ENCODE results near the gene RPS19BP1. TPM values are rescaled to one million over a fixed set of nuclear protein-coding genes. Genes with fewer than 3 reads are reported as not detected.

RPS19BP1 gene
- polyA plus RNA-seq, result 100 to 1,000 TPM in 3 of 4 donors, 10 to 100 TPM in 1; 59.8 to 186 (median 181) TPM
- long read RNA-seq, donor 1, transcript RPS19BP1-203 (3 exons, 852 nt), result minor isoform, 7 of 82 reads
- long read RNA-seq, donor 1, transcript RPS19BP1-201 (4 exons, 927 nt), result major isoform, 70 of 82 reads
- long read RNA-seq, donor 1, partial matches to known transcripts, result 0 of 82 reads
- long read RNA-seq, donor 1, other reads (novel, unspliced or antisense), result 0 of 82 reads
- long read RNA-seq, donor 2, transcript RPS19BP1-201 (4 exons, 927 nt), result major isoform, 14 of 16 reads
- long read RNA-seq, donor 2, partial matches to known transcripts, result 0 of 16 reads
- long read RNA-seq, donor 2, other reads (novel, unspliced or antisense), result 0 of 16 reads
- long read RNA-seq, donor 3, transcript RPS19BP1-201 (4 exons, 927 nt), result major isoform, 28 of 36 reads
- long read RNA-seq, donor 3, partial matches to known transcripts, result 0 of 36 reads
- long read RNA-seq, donor 3, other reads (novel, unspliced or antisense), result 0 of 36 reads
- long read RNA-seq, donor 4, partial matches to known transcripts, result 0 of 1 reads
- long read RNA-seq, donor 4, other reads (novel, unspliced or antisense), result 0 of 1 reads
- long read RNA-seq, donor 5, transcript RPS19BP1-201 (4 exons, 927 nt), result major isoform, 8 of 11 reads
- long read RNA-seq, donor 5, partial matches to known transcripts, result 0 of 11 reads
- long read RNA-seq, donor 5, other reads (novel, unspliced or antisense), result 0 of 11 reads
- long read RNA-seq, donor 6, transcript RPS19BP1-201 (4 exons, 927 nt), result major isoform, 26 of 29 reads
- long read RNA-seq, donor 6, partial matches to known transcripts, result 0 of 29 reads
- long read RNA-seq, donor 6, other reads (novel, unspliced or antisense), result 0 of 29 reads
- long read RNA-seq, donor 7, transcript RPS19BP1-201 (4 exons, 927 nt), result major isoform, 55 of 62 reads
- long read RNA-seq, donor 7, transcript RPS19BP1-203 (3 exons, 852 nt), result minor isoform, 6 of 62 reads
- long read RNA-seq, donor 7, partial matches to known transcripts, result 0 of 62 reads
- long read RNA-seq, donor 7, other reads (novel, unspliced or antisense), result 0 of 62 reads
- long read RNA-seq, donor 8, transcript RPS19BP1-201 (4 exons, 927 nt), result major isoform, 11 of 11 reads
- long read RNA-seq, donor 8, partial matches to known transcripts, result 0 of 11 reads
- long read RNA-seq, donor 8, other reads (novel, unspliced or antisense), result 0 of 11 reads
- long read RNA-seq, donor 9, transcript RPS19BP1-201 (4 exons, 927 nt), result major isoform, 13 of 25 reads
- long read RNA-seq, donor 9, partial matches to known transcripts, result 10 of 25 reads
- long read RNA-seq, donor 9, other reads (novel, unspliced or antisense), result 0 of 25 reads
- long read RNA-seq, donor 10, transcript RPS19BP1-201 (4 exons, 927 nt), result major isoform, 31 of 38 reads
- long read RNA-seq, donor 10, transcript RPS19BP1-203 (3 exons, 852 nt), result minor isoform, 5 of 38 reads
- long read RNA-seq, donor 10, partial matches to known transcripts, result 0 of 38 reads
- long read RNA-seq, donor 10, other reads (novel, unspliced or antisense), result 0 of 38 reads

DNA sequence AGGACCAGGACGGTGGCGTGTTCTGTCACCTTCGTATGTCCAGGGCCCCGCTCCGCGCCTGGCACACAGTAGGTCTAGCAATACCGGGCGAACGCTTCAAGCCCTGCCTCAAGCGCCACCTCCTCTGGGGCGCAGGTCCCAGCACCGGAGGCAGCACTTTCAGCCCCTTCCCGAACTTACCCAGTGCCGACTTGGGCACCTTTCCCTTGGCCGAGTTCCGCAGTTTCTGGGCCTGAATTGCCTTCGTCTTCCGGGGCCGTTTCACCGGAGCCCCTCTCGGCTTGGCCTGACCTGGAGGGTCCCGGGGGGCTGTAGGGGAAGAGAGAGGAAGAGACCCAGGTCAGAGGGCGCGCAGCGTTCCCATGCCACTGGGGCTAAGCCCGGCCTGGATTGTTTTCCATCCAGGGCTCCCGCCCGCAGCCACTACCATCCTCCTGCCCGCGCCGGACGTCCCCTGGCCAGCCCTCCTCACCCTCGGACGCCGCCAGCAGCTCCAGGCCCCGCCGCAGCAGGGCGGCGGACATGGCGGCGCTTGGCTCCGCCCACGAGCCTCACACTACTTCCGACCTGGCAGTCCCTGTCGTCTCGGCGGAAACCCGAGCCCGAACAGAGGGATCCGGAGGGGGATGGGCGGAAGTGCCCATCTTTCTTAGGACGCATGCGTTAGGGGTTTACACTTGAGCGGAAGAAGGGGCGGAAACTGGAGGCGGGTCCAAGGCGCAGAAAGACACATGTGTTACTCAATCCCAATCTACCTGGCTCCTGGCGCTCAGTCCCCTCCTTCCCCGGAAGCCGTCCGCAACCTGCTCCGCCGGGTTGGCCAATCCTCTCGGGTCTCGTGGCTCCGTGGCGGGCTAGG, at the start of gene RPS19BP1:
RPS19BP1 (minus strand) TSS at position 534 of the 859 bp plus-strand sequence; CDS start at position 524, 10 bp downstream.
- Histone ChIP-seq H3K9me3 (ENCODE audit: control insufficient read depth in 2 of 2, insufficient read depth in 1 of 2, low read depth in 1 of 2, low read length in 1 of 2) (no peaks in the 10 kb centered on the region), H3K27ac (ENCODE audit: low read depth in 1 of 3, low read length in 2 of 3) (peak within 1 kb of the TSS; percentile 75 to 91 (median 87)), H3K4me1 (ENCODE audit: control insufficient read depth in 3 of 3, insufficient read depth in 2 of 3, low read depth in 1 of 3, low read length in 2 of 3) (peaks cover 2 to 42% (median 3%) of the 10 kb centered on the region in 3 donors), H3K36me3 (ENCODE audit: control insufficient read depth in 3 of 3, insufficient read depth in 2 of 3, low read depth in 1 of 3, low read length in 3 of 3) (peaks cover 0 to 39% (median 3%) of the 10 kb centered on the region in 3 donors), H3K27me3 (ENCODE audit: control insufficient read depth in 3 of 3, insufficient read depth in 3 of 3, low read length in 3 of 3) (no peaks in the 10 kb centered on the region), H3K4me3 (ENCODE audit: low read depth in 1 of 3, low read length in 3 of 3) (peak within 1 kb of the TSS; percentile 90 to 91 (median 90))
- DNase-seq (peak; percentile 100), FAIRE-seq (peak; percentile 5)
- WGBS, 3 donors, result 0 to 1% (median 0%) methylated on average over 56 to 67 of the region's 67 CpGs

DNA sequence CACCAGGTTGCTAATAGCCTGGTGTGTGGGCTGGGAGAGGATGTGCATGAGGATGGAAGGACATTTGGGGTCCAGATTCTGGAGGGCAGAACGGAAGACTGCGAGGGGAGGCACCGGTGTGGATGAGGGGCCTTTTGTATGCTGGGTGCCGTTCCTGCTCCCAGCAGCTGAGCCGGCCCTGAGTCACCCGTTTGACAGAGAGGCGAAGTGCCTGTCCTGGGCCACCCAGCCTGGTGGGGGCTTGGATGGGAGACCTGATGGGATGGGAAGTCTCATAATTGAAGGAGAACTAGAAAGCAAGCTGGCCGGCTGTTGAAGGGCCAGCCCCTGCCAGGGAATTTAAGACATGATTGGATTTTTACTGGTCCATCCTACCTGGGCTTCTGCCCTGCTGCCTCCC, 48.8 kb upstream of the RPS19BP1 start:
- H3K36me3 ChIP-seq (ENCODE audit: control insufficient read depth in 3 of 3, insufficient read depth in 2 of 3, low read depth in 1 of 3, low read length in 3 of 3), result no peaks in the 10 kb centered on the region
- H3K4me3 ChIP-seq (ENCODE audit: low read depth in 1 of 3, low read length in 3 of 3), result no peak overlapping the region
- H3K27ac ChIP-seq (ENCODE audit: low read depth in 1 of 3, low read length in 2 of 3), result no peak overlapping the region
- H3K4me1 ChIP-seq (ENCODE audit: control insufficient read depth in 3 of 3, insufficient read depth in 2 of 3, low read depth in 1 of 3, low read length in 2 of 3), result no peaks in the 10 kb centered on the region
- 84 to 91% (median 89%) methylated on average over 8 of the region's 8 CpGs for WGBS, 3 donors
- DNase-seq, result no peak
- no peaks in the 10 kb centered on the region for H3K9me3 ChIP-seq (ENCODE audit: control insufficient read depth in 2 of 2, insufficient read depth in 1 of 2, low read depth in 1 of 2, low read length in 1 of 2)
- peaks cover 0 to 22% (median 7%) of the 10 kb centered on the region in 3 donors for H3K27me3 ChIP-seq (ENCODE audit: control insufficient read depth in 3 of 3, insufficient read depth in 3 of 3, low read length in 3 of 3)
- no peak for FAIRE-seq

GRCh38 chr22:39580795-39581194, 48.2 kb upstream of the RPS19BP1 start:
- H3K36me3 ChIP-seq (ENCODE audit: control insufficient read depth in 3 of 3, insufficient read depth in 2 of 3, low read depth in 1 of 3, low read length in 3 of 3), result no peaks in the 10 kb centered on the region
- WGBS, 3 donors, result 87 to 93% (median 92%) methylated on average over 6 of the region's 6 CpGs
- peaks cover 0 to 22% (median 7%) of the 10 kb centered on the region in 3 donors for H3K27me3 ChIP-seq (ENCODE audit: control insufficient read depth in 3 of 3, insufficient read depth in 3 of 3, low read length in 3 of 3)
- no peak for FAIRE-seq
- DNase-seq, result no peak
- H3K4me1 ChIP-seq (ENCODE audit: control insufficient read depth in 3 of 3, insufficient read depth in 2 of 3, low read depth in 1 of 3, low read length in 2 of 3), result no peaks in the 10 kb centered on the region
- H3K27ac ChIP-seq (ENCODE audit: low read depth in 1 of 3, low read length in 2 of 3), result no peak overlapping the region
- no peak overlapping the region for H3K4me3 ChIP-seq (ENCODE audit: low read depth in 1 of 3, low read length in 3 of 3)
- H3K9me3 ChIP-seq (ENCODE audit: control insufficient read depth in 2 of 2, insufficient read depth in 1 of 2, low read depth in 1 of 2, low read length in 1 of 2), result no peaks in the 10 kb centered on the region

GRCh38 chr22:39580006-39580441, 47.5 kb upstream of the RPS19BP1 start:
- WGBS, 3 donors, result 52 to 63% (median 61%) methylated on average over 5 of the region's 5 CpGs
- Histone ChIP-seq H3K4me3 (ENCODE audit: low read depth in 1 of 3, low read length in 3 of 3) (no peak overlapping the region), H3K4me1 (ENCODE audit: control insufficient read depth in 3 of 3, insufficient read depth in 2 of 3, low read depth in 1 of 3, low read length in 2 of 3) (no peaks in the 10 kb centered on the region), H3K27me3 (ENCODE audit: control insufficient read depth in 3 of 3, insufficient read depth in 3 of 3, low read length in 3 of 3) (peaks cover 0 to 22% (median 7%) of the 10 kb centered on the region in 3 donors), H3K36me3 (ENCODE audit: control insufficient read depth in 3 of 3, insufficient read depth in 2 of 3, low read depth in 1 of 3, low read length in 3 of 3) (no peaks in the 10 kb centered on the region), H3K27ac (ENCODE audit: low read depth in 1 of 3, low read length in 2 of 3) (no peak overlapping the region), H3K9me3 (ENCODE audit: control insufficient read depth in 2 of 2, insufficient read depth in 1 of 2, low read depth in 1 of 2, low read length in 1 of 2) (no peaks in the 10 kb centered on the region)
- DNase-seq (no peak), FAIRE-seq (no peak)

- no peaks in the 10 kb centered on the region for H3K4me1 ChIP-seq (ENCODE audit: control insufficient read depth in 3 of 3, insufficient read depth in 2 of 3, low read depth in 1 of 3, low read length in 2 of 3)
- peaks cover 0 to 20% (median 7%) of the 10 kb centered on the region in 3 donors for H3K27me3 ChIP-seq (ENCODE audit: control insufficient read depth in 3 of 3, insufficient read depth in 3 of 3, low read length in 3 of 3)
- WGBS, 3 donors, result 74 to 88% (median 76%) methylated on average over 6 to 7 of the region's 7 CpGs
- FAIRE-seq (no peak), DNase-seq (no peak)
- no peaks in the 10 kb centered on the region for H3K9me3 ChIP-seq (ENCODE audit: control insufficient read depth in 2 of 2, insufficient read depth in 1 of 2, low read depth in 1 of 2, low read length in 1 of 2)
- H3K36me3 ChIP-seq (ENCODE audit: control insufficient read depth in 3 of 3, insufficient read depth in 2 of 3, low read depth in 1 of 3, low read length in 3 of 3), result no peaks in the 10 kb centered on the region
- H3K27ac ChIP-seq (ENCODE audit: low read depth in 1 of 3, low read length in 2 of 3), result no peak overlapping the region
- no peak overlapping the region for H3K4me3 ChIP-seq (ENCODE audit: low read depth in 1 of 3, low read length in 3 of 3)
These were observed 45.4 kb upstream of the RPS19BP1 start for GRCh38 chr22:39577900-39578299.

DNA sequence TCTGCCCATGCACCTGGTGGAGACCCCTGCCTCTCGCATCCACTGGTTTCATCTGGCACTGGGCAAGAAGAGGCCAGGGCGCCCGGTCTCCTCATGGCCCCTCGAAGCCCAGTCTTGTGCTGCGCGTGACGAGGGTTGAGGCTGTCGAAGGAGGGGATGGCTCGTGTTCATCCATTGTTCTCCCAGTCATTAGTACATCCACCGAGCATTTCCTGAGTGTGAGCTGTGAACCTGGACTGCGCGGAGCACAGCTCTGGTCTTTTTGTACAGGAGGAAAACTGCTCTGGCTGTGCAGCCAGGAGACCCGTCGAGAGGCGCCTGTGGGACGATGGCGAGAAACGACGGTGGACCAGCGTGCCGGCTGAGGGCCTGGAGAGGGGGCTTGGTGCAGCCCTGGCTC, 44.8 kb upstream of the RPS19BP1 start:
- Histone ChIP-seq H3K27me3 (ENCODE audit: control insufficient read depth in 3 of 3, insufficient read depth in 3 of 3, low read length in 3 of 3) (peaks cover 0 to 20% (median 7%) of the 10 kb centered on the region in 3 donors), H3K4me1 (ENCODE audit: control insufficient read depth in 3 of 3, insufficient read depth in 2 of 3, low read depth in 1 of 3, low read length in 2 of 3) (no peaks in the 10 kb centered on the region), H3K4me3 (ENCODE audit: low read depth in 1 of 3, low read length in 3 of 3) (no peak overlapping the region), H3K27ac (ENCODE audit: low read depth in 1 of 3, low read length in 2 of 3) (no peak overlapping the region), H3K36me3 (ENCODE audit: control insufficient read depth in 3 of 3, insufficient read depth in 2 of 3, low read depth in 1 of 3, low read length in 3 of 3) (no peaks in the 10 kb centered on the region), H3K9me3 (ENCODE audit: control insufficient read depth in 2 of 2, insufficient read depth in 1 of 2, low read depth in 1 of 2, low read length in 1 of 2) (no peaks in the 10 kb centered on the region)
- no peak for FAIRE-seq
- no peak for DNase-seq
- WGBS, 3 donors, result 82 to 89% (median 83%) methylated on average over 21 of the region's 21 CpGs

DNA sequence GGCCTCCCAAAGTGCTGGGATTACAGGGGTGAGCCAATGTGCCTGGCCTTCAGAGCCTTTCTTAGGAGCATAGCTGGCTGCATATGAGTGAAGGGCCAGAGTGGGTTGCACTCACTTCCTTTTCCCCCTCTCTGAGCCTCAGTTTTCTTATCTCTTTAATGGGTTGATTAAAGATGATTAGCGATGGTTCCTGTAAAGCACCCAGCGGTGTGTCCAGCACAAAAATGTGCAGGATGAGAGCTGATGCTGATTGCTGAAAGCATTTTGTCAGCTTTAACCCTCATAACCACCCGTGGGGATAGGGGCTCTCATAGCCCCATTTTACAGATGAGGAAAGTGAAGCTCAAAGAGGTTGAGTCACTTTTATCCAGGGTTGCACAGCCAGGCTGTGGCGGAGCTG, 43.5 kb upstream of the RPS19BP1 start:
- Histone ChIP-seq H3K4me3 (ENCODE audit: low read depth in 1 of 3, low read length in 3 of 3) (no peak overlapping the region), H3K36me3 (ENCODE audit: control insufficient read depth in 3 of 3, insufficient read depth in 2 of 3, low read depth in 1 of 3, low read length in 3 of 3) (no peaks in the 10 kb centered on the region), H3K9me3 (ENCODE audit: control insufficient read depth in 2 of 2, insufficient read depth in 1 of 2, low read depth in 1 of 2, low read length in 1 of 2) (no peaks in the 10 kb centered on the region), H3K27me3 (ENCODE audit: control insufficient read depth in 3 of 3, insufficient read depth in 3 of 3, low read length in 3 of 3) (peaks cover 0 to 19% (median 7%) of the 10 kb centered on the region in 3 donors), H3K4me1 (ENCODE audit: control insufficient read depth in 3 of 3, insufficient read depth in 2 of 3, low read depth in 1 of 3, low read length in 2 of 3) (no peaks in the 10 kb centered on the region), H3K27ac (ENCODE audit: low read depth in 1 of 3, low read length in 2 of 3) (no peak overlapping the region)
- FAIRE-seq (no peak), DNase-seq (no peak)
- 76 to 90% (median 85%) methylated on average over 4 of the region's 4 CpGs for WGBS, 3 donors

Data from small intestine (tissue), 16 donors.